Astrocyte of the cerebellum (primary cell): ENCODE measurements around the gene EI24.

Experiments
- DNase-seq: peaks from one replicate; pipeline ENCODE4 v3.0.0-alpha.2; 2011; ENCODE audit warnings: low read depth
- H3K4me3 ChIP-seq: 2 replicates; pipeline ENCODE4 v1.5.1; 2011; ENCODE audit warnings: mild to moderate bottlenecking, low read depth, low read length, moderate library complexity
- in situ Hi-C: cut with HindIII; loops from 2 replicates; pipeline ENCODE4 v1.10.0; 2017; ENCODE audit warnings: low sequenced_read_pairs
- TF ChIP-seq, protein P1 (sequence below): IDR thresholded peaks from 2 replicates; pipeline ENCODE4 v1.5.1; 2012; ENCODE audit warnings: low read length, low read depth, moderate library complexity, mild to moderate bottlenecking; ENCODE audit errors: missing control alignments

The EI24 gene

GRCh38 chr11:125625225-125625629 is 56.0 kb downstream of the EI24 start:
- no peak for DNase-seq
- in situ Hi-C loops: loop anchor here (10.0 kb wide), 1 partner anchor 270 kb away; no protein-coding TSS in a partner anchor
- peak overlapping the region; percentile 65 for H3K4me3 ChIP-seq
- TF ChIP-seq, protein P1, sequence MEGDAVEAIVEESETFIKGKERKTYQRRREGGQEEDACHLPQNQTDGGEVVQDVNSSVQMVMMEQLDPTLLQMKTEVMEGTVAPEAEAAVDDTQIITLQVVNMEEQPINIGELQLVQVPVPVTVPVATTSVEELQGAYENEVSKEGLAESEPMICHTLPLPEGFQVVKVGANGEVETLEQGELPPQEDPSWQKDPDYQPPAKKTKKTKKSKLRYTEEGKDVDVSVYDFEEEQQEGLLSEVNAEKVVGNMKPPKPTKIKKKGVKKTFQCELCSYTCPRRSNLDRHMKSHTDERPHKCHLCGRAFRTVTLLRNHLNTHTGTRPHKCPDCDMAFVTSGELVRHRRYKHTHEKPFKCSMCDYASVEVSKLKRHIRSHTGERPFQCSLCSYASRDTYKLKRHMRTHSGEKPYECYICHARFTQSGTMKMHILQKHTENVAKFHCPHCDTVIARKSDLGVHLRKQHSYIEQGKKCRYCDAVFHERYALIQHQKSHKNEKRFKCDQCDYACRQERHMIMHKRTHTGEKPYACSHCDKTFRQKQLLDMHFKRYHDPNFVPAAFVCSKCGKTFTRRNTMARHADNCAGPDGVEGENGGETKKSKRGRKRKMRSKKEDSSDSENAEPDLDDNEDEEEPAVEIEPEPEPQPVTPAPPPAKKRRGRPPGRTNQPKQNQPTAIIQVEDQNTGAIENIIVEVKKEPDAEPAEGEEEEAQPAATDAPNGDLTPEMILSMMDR: no peak

DNA sequence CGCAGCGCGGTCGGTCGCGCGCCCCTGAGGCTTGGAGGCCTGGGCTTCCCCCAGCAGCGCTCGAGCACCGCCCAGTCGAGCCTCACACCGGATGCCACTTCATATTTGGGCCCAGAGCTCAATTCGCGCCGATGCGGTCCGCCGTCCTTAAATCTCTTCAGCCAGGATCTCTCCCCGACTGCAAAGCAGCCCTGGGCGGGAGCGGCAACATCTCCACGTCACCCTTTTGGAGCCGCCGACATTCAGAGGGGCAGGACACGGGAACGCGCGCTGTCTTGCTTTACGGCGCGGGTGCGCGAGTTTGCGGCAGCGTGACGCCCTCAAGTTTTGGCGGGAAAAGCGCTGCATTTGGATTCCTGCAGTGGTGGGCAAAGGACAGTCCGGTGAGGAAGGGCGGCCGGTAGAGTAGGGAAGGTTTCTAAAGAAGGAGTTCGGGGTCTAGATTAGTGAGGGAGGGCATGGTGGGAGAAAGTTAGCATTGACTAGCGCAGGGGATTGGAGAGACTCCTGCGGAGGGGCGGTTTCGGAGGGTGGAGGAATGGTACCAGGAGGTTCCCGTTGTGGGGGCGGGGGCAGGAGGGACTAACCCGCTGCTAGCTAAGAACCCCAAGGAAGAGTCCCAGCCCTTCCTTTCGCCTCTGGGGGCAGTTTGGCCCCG is 56.5 kb downstream of the EI24 start:
- peak overlapping the region; percentile 65 for H3K4me3 ChIP-seq
- DNase-seq: peak; percentile 71
- in situ Hi-C loops: loop anchor here (10.0 kb wide), 1 partner anchor 269 kb away; no protein-coding TSS in a partner anchor
- TF ChIP-seq, protein P1: no peak

DNA sequence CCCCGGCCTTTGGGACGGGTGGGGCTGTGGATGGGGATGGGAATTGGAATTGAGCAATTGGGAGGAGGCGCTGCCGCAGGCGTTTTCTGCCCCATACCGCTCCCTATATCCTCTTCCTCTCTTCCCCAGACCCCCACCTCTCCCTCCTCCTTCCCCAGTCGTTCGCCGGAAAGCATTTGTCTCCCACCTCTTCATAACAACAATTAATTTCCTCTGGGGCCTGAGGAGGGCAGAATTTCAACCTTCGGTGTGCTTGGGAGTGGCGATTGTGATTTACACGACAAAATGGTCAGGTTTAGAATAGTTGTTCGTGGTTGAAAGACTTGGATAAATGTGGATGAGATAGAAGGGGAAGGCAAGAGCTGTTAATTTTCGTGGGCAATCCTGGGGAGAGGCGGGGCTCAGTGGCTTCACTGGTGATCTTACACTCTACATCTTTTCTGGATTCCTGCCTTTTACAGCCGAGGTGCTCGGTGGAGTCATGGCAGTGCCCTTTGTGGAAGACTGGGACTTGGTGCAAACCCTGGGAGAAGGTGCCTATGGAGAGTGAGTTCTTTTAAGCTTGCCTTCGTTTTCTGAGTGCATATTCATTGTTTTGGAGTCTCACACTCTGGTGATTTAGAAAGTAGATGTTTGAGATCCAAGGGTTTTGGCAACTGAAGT is 57.1 kb downstream of the EI24 start:
- peak; percentile 46 for DNase-seq
- H3K4me3 ChIP-seq: peak overlapping the region; percentile 65
- TF ChIP-seq, protein P1: peak; percentile 51
- in situ Hi-C loops: loop anchor here (10.0 kb wide), 1 partner anchor 268 kb away; no protein-coding TSS in a partner anchor

DNA sequence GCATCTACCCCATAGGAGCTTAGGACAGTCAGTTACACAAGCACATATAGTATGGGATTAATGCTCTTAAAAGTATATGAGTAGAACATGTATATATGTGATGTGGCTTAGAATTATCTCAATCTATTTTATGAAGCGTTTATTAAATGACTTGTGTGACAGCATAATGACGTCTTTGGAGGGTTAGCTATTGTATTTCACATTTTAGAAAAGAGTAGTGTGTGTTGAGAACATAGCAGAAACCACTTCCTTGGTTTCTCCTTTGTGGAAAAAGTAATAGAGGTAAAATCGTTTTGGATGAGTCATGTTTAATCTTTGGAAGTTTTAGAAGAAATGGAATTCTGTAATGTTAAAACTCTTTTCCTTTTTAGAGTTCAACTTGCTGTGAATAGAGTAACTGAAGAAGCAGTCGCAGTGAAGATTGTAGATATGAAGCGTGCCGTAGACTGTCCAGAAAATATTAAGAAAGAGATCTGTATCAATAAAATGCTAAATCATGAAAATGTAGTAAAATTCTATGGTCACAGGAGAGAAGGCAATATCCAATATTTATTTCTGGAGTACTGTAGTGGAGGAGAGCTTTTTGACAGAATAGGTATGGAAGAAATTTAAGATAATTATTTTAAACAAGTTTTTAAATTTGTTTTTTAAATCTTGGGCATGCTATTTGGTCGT is 58.1 kb downstream of the EI24 start:
- no peak for DNase-seq
- in situ Hi-C loops: loop anchor here (10.0 kb wide), 1 partner anchor 267 kb away; no protein-coding TSS in a partner anchor
- TF ChIP-seq, protein P1: no peak
- peak overlapping the region; percentile 65 for H3K4me3 ChIP-seq
